ENCODE measurements around the gene WDFY4.

The WDFY4 gene

DNA sequence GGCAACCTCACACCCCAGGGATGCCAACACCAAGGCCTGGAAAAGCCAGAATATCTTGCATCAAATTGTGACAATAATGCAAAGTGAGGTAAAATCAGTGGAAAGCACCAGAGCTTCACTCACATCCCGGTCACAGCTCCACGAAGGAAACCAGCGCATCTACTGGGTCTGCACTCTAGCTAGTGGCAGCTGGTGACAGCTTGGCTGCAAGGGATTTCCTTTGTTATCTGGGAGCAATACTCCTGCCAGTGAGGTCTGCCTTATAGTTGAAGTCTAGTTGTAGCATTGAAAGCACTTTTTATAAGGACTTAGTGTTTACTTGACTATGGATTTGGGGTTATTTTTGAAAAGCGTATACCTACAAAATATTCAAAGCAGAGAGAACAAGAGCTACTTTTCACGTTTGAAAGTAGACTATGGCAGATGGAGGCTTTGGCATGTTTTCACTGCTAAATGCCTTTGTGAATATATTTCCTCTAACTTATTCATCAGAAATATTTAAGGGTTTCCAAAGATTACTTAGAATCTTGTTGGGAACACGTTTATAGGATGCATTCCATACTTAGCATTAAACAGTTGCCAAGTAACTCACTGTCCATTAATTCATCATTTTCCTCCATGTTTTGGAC lies 26.1 kb downstream of the WDFY4 start:
- DNase-seq, result no peak

DNA sequence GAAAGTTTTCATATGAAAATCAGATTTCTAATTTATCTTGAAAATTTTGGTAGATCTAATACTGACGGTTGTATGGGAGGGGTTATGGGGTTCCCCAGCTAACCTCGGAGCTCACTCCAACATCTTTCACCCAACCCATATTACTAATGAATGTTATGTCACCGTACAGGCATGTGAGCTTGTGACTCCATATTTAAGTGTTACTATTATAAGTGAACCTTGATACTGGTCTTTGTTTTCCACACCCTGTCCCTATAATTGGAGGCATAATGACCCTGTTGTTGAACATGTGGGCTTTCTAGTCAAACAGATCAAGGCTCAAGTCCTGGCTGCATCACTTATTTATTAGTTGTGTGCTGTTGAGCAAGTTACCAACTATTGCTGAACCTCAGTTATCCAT lies 27.2 kb downstream of the WDFY4 start:
- DNase-seq, result no peak

DNA sequence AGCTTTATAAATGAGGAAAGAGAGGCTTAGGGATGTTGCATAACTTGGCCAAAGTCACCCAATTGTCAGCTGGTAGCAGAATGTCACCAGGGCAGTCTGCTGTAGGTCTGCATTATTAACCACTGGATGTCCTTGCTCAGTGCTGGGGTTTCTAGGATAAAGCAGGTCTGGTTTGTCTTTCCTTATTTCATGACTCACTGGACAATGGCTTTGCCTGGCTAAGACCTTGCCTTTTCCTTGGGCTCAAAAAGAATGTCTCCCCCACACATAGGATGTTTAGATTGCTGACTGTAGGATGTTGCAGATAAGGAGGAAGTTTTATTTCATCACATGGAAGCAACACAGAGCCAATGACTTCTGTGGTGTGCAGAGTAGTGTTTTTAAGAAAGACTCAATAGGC lies 29.4 kb downstream of the WDFY4 start:
- peak; percentile 68 for DNase-seq

DNA sequence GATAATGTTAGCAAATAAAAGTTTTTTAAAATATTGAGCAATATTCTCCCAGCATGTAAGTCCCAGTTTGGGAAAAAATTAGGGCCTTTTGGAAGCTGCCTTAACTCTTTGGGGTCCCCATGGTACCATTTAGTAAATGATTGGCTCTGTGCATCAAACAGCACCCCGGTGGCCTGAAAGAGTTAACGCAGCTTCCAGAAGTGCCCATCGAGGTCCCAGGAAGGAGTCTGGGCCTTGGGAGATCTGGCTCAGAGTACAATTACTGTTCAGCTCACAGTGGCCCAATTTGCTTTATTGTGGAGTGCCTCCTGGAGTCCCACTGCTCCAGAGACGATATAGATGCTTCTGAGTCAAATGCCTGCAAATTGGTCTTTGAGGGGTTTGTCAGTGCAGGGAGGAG lies 31.7 kb downstream of the WDFY4 start:
- no peak for DNase-seq

DNA sequence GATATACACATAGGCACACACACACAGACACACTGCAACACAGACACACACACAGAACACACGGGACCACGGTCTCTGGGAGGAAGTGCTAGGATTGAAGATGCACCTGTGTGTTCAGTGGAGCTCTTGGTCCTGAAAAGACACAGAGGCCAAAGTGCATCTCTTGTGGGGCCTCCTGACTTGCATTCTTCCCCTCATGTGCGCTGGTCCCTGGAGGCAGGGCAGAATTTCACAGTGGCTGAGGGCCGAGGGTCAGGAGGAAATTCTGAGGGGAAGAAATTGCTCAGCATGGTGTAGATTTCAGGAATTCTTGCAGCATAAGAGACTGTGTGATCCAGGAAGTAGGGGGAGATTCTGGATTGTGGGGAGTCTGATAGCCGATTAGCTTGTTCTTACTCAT lies 35.9 kb downstream of the WDFY4 start:
- DNase-seq, result no peak

DNA sequence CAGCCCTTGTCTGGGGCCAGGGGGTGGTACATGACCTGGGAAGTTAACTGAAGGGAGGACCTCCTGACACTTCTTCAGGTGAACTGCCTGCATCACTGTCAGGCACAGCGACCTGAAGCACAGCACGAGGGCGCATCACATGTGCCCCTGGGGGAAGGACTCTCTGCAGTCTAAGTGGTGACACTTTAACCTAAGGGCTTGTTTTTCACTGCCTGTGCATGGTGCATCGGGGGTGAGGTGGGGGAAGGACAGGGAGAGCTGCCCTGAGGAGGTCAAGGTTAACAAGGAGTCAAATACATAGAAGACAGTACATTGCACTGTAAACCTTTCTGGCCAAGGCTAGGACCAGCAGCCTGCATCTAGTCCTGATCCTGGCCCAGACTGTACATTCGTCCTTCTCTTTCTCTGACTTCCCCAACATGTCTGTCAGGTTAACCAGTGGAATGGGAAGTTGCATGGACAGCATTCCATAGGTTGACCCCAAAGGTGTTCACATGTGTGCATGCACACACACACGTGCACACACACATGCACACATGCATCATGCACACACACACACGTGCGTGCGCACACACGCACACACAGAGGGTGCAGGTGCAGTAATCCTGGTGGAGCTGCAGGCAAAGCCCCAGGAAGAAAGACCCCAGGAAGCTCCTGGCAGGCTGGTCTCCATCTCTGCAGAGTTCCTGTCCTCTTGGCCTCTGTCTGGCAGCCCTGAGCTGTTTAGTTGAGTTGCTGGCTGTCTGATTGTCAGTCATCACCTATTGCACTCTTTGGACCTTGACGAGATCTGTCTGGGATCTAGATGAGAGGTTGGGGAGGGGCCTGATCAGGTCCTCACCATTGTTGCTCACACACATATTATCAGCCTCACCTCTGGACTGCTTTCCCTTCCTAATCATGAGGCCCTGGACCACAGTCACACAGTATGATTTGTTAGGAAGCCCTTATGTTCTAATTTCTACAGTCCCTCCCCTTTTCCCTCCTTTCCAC lies 37.8 kb downstream of the WDFY4 start:
- no peak for DNase-seq

DNA sequence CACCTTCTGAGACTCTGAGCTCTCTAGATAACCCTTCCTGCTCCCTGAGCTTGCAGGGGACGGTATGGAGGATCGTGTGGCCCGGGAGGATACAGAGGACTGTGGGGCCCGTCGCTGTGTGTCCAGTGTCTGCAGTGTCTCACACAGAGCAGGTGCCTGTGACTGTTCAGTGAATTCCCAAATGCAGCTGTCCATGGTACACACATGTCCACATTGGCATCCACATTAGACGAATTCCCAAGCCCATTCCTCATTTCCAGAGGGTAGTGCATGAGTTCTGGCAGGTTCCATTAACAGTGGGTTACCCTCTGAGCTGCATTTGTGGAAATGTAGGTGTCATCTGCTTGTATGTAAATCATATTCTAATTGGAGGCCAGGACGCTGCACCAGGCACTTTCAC lies 39.5 kb downstream of the WDFY4 start:
- DNase-seq, result no peak

DNA sequence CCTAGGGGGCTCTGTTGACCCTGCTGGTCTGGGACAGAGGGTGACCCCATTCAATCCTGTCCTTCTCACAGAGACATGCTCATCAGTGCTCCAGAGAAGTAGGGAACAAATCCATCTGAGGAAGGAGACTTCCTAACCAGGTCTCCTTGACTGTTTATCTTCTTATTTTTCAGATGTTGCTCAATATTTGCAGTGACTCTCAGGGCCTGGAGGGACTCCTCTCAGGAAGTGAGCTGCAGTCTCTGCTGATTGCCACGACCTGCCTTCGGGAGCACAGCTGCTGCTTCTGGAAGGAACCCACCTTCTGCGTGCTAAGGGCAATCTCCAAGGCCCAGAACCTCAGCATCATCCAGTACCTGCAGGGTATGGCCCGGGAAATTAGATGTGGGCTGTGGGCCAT lies 41.0 kb downstream of the WDFY4 start:
- no peak for DNase-seq

DNA sequence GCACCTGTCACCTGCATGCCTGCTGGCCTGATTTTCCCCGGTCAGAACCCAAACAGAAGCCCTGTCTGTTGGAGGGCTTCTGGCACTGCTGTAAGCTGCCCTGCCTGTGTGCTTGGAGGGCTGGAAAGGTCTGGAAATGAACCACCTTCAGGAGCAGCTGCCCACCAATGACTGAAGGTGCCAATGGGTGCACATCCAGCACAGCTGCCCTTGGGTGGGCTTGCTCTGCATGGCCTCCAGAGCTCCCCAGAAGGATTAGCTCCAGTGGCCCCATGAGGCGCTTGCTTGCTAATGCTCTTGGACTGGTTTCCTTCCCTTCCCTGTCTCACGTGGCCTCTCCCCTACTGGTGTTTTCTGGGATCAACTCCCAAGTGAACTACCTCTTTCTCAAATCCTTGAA lies 43.2 kb downstream of the WDFY4 start:
- DNase-seq, result no peak

DNA sequence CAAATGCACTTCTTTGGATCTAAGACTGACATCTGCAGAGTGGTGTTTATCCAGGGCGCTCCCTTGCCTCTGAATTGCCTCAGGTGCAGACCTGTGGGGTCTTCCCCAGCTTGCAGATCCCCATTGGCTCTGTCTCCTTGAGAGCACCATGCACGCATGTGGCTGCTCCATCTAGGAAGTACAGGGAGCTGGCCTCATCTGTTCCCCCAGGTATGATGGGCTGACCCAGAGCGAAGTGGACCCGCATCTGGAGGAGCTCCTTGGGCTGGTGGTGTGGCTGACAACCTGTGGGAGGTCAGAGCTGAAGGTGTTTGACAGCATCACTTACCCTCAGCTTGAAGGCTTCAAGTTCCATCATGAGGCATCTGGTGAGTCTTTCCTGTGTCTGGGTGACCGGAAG lies 44.5 kb downstream of the WDFY4 start:
- no peak for DNase-seq

DNA sequence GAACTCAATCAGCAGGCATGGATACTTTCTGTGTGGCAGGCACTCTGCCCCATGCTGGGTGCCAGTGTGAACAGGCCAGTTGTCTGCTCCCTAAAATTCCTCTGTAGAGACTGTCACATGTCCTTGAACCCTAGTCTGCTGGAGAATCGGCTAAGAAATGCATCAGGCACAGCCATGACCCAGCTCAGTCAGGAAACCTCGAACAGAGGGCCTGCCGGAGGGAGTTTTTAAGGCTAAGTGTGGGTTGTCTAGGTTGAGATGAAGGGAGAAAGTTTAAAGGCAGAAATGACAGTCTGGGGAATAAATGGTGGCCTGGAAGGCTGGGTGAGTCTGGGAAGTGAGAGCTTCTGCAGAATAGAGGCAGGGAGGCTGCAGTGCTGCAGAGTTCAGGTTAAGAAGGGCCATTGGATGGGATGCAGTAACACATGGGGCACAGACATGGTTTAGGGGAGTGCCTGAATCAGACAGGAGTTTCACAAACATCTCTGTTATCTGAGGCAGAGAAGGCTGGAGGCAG lies 45.3 kb downstream of the WDFY4 start:
- DNase-seq, result no peak

DNA sequence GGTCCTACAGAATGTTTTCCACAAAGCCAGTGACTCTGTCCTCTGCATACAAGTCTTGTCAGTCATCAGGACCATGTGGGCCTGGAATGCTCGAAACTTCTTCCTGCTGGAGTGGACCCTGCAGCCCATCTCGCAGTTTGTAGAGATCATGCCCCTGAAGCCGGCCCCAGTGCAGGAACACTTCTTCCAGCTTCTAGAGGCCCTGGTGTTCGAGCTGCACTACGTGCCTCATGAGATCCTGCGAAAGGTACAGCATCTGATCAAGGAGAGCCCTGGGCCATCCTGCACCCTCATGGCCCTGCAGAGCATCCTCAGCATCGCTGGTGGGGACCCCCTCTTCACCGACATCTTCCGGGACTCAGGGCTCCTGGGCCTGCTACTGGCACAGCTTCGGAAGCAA lies 46.5 kb downstream of the WDFY4 start:
- DNase-seq, result no peak

DNA sequence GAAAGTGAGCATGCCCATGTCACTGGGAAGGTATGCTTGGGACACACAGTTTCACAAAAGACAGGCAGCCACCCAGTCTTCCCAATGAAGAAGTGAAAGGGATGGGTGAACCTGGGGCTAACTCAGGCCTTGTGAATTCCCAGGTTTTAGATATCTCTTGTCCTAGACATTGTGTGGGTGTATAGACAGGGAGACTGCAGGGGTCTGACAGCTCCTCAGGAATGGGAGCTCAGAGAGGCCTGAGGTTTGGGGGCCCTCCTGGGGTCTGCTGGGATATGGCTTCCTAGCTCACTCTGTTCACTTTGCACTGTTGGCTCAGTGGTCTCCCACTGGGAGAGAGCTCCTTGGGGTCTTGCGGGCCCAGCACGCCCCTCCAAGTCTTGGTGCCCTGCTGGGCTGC lies 47.0 kb downstream of the WDFY4 start:
- DNase-seq, result no peak

DNA sequence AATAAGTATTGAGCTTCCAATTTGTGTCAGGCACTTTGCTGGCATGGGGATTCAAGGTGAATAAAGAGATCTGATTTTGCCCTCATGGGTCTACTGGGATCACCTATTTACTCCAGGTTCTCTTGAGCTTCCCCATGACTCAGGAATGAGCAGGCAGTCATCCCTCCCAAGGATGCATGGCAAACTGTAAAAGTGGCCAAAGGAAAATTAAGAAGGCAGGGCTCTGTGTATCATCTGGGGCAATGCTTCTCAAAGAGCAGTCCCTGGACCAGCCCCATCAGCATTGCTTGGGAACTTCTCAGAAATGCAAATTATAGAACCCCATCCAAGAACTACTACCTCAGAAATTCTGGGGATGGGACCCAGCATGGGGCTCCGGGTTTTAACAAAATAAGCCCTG lies 48.7 kb downstream of the WDFY4 start:
- no peak for DNase-seq

DNA sequence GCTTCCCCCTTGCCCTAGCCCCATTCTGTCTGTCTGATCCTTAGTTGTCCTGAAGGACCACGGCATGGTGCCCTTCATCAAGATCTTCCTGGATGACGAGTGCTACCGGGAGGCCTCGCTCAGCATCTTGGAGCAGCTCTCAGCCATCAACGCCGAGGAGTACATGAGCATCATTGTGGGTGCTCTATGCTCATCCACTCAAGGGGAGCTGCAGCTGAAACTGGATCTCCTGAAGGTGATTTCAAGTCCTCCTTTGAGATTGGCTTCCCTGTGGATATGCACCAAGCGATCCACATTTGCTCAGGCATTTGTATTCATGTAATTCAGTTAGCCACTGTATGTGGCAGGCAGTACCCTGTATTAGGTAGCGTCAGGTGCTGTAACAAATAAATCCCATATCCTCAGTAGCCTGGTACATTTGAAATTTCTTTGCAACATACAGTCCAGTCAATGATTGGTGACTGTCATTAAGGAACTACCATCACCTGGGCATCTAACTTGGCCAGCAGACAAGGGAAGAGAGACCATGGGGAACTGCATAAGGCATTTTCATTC lies 51.2 kb downstream of the WDFY4 start:
- DNase-seq, result no peak

DNA sequence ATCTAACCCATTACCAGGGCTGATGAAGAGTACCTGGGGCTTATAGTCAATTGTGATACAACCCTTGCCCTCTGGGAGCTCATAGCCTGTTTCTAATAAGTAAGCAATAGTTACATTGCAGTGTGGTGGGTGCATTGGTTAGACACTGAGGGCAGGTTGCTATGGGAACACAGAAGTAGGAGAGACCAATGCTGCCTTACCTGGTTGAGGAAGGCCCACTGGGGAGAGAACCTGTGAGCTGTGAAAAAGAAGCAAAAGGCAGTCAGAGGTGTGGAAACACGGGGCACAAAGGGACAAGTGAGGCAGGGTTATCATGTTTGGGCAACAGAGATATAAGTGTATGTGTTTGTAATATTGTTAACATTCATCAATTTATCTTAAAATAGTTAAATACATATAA lies 51.9 kb downstream of the WDFY4 start:
- no peak for DNase-seq

DNA sequence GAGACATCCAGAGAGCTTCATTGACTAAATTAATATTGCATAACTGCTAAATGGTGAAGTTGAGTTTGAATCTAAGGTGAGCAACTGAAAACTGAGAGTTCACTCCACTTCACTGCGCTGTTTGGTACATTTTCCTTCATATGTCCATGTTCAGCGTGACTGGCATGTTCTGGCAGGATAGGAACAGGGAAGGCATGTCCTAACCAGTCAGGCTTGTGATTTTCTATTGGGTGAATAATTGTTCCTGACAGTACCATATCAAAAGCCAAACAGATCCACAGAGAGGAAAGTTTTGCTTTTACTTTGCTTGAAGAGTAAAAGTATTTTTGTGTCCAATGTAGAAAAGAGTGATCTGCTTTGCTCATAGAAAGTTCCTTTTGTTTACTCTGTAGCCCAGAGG lies 53.2 kb downstream of the WDFY4 start:
- DNase-seq, result no peak

DNA sequence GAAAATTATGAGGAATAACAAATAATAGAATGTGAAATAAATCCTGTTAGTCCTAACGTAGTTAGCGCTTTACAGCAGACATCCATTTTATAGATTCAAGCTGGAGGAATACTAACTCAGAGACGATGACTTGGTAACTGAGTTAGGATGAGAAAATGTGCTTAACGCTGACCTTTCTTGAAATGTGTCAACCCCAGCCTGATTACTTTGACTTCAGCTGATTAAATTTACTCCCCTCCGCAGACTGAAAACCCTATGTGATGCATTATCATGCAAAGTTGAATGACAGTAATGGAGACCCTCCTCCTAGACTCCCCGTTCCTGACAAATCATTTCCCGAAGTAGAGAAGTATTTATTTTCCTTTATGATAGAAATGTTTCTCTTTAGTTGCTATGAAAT lies 54.5 kb downstream of the WDFY4 start:
- no peak for DNase-seq

DNA sequence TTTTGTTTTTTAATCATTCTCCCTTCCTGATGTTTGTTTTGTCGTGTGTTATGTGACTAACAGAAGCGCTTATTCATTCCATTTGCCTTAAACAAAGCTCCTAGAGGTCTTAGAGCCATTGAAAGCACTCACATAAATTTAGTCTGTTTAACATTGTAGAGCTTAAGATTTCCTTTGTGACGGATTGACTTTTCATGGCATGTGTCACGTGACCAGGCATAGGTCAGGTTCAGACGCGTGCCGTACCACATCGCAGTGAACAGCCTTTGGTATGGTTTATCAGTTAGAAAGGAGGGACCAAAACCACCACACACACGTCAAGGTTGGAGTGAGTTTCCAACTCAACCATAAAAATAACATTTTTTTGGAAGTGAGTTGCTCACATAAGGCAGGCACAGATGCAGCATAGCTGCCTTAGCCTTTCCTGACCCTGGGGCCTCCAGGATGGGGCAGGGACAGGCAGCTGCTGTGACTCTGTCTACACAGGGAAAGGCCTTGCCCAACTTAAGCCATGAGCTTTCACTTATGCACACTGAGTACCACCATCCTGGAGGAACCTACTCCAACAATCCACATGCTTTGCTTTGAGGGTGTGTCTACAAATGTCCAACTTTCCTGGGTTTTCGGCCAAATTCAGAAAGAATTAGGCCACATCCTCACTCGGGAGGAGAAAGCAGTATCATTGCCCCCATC lies 55.5 kb downstream of the WDFY4 start:
- DNase-seq, result no peak

DNA sequence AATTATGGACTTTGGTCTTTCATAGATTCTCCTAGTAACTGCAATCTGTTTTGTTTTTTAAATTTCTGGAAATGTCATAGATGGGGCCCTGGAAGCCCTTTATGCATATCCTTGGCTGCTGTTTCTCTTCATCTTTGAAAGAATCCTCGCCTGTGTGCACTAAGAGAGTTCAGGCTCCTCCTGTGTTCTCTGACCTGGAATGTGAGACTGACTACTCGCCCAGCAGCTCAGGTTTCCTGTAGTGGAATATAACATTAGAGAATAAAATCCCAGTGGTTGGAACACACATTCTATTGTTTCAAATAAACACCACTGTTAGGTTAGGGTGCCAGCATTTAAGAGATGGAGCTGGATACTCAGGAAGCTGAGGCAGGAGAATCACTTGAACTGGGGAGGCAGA lies 56.3 kb downstream of the WDFY4 start:
- DNase-seq, result no peak

DNA sequence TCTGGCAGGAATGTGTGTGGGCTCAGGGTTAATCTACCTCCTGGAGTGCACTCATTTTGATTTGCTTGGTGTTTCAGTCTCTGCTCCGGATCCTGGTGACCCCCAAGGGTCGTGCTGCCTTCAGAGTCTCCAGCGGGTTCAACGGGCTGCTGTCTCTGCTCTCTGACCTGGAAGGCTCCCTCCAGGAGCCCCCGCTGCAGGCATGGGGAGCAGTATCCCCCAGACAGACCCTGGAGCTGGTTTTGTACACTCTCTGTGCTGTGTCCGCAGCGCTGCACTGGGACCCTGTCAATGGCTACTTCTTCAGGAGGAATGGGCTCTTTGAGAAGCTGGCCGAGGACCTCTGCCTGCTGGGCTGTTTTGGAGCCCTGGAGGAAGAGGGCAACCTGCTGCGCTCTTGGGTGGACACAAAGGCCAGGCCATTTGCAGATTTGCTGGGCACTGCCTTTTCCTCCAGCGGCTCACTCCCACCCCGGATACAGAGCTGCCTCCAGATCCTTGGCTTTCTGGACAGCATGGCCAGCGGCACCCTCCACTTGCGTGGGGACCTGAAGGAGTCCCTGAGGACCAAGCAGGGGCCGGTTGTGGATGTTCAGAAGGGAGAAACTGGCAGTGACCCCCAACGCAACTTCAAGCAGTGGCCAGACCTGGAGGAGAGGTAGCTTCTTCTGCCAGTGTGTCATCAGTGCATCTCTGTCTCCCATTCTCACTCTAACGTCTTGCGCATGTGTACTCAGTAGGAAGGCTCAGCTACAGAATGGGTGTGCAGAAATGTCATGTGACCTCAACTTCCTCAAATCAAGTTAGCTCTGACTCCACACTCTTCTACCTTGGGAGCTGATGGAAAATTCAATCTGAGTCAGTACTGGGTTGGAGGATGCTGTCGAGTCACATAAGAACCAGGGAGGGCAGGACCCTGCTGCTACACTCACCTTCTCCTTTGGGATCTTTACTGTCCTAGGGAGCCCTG lies 58.5 kb downstream of the WDFY4 start:
- DNase-seq, result peak; percentile 65

DNA sequence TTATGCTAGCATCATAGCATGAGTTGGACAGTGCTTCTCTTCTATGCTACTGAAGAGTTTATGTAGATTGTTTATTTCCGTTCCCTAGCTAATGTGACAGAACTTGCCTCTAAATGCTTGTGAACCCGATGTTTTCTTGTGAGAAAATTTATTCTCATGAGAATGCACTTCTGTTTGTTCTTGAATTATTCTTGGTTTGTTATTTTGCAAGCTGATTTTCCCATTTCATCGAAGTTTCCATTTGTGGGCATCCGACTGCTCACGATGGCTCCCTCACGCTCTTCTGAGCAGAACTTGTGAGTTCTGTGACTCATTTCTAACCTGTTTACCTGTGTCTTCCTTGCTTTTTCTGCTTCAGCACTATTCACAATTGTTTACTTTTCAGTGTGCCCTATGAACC lies 59.9 kb downstream of the WDFY4 start:
- no peak for DNase-seq
